NCI-H82 treated with DMSO at 0.1 percent for 48 hours (cell line): Measurements from ENCODE around the gene PARD3.

ENCODE experiments used
- DNase-seq: peaks from one replicate; lab custom pipeline; 2025; ENCODE audit not compliant: unreplicated experiment; lab: John Stamatoyannopoulos, UW

Gene PARD3

GRCh38 chr10:34549953-34550352, 265.1 kb downstream of the PARD3 start:
- no peak for DNase-seq

DNA sequence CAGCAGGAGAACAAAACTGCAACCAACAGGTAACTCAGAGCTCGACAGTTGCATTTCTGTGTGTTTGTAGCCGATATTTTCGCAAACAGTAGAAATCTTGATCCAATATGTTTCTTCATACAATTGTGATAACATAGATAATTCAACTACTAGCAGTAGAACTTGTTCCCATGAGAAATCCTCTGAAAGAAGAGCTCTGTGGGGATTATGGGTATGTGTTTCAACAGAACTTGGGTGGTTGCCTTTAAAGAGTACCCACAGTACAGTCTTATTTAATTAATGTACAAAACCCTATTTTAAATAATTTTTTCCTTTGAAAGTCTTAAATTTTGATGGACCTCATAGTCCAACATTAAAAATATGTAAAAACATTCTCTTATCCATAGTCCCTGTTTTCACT, 266.1 kb downstream of the PARD3 start:
- DNase-seq: no peak

DNA sequence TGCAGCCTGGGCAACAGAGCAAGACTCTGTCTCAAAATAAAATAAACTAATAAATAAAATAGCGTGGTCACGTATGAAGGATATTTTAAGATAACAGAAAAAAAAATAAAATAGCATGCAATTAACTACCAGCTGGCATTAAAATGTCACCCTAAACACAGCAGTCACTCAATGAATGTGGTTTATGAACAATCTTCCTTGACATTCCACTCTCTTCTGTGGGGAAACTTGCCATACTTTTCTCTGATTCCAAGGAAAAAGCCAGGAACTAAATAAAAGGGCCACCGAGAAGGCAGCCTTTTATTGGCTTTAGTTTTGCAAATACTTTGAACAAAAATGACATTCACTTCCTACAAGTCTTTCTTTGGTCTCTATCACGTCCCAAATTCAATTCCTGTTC, 266.6 kb downstream of the PARD3 start:
- no peak for DNase-seq

DNA sequence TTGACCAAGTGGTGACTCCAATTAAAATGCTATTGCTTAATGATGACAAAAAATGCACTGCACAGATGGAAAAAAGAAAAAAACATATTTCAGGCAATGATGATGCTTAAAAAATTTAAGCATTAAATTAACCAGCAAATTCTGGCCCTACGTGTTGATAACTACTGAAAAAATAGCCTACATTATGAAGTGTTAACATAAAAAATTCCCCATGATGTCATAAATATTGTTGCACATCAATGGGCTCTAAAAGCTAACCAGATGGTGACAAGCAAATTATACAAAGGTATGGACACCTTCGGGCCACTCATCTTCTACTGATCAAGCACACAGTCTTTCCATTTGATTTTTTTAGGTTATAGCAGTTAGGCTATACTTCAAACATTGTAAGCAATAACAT, 267.4 kb downstream of the PARD3 start:
- no peak for DNase-seq

GRCh38 chr10:34547291-34547690, 267.8 kb downstream of the PARD3 start:
- no peak for DNase-seq

DNA sequence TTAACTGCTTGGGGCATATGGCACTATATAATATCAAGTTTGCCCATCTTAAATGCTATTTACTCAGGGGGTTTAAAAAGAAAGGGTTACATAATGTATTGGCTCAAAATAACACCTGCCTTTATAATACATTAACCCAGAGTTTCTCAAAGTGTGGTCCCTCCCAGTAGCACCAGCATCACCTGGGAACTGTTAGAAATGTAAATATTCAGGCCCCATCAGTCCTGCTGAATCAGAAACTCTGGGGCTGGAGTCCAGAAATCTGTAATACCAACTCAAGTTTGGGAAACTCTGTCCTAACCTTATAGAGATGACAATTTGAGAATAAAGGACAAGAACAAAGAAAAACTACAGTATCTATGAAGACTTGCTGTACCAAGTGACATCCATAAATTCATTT, 270.7 kb downstream of the PARD3 start:
- DNase-seq: no peak

GRCh38 chr10:34543716-34544115, 271.4 kb downstream of the PARD3 start:
- DNase-seq: no peak

DNA sequence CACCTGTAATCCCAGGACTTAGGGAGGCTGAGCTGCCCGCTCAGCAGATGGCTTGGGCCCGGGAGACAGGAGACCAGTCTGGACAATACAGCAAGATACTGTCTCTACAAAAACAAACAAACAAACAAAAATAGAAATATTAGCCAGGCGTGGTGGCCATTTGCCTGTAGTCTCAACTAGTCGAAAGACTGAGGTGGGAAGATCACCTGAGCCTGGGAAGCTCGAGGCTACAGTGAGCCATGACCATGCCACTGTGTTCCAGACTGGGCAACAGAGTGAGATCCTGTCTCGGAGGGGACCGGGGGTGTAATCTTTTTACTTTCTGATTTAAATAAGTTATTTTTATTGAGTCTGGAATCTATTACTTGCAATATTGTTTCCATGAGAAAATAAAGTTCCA, 274.6 kb downstream of the PARD3 start:
- no peak for DNase-seq

- no peak for DNase-seq
Measured at GRCh38 chr10:34539533-34540315, 275.4 kb downstream of the PARD3 start.

DNA sequence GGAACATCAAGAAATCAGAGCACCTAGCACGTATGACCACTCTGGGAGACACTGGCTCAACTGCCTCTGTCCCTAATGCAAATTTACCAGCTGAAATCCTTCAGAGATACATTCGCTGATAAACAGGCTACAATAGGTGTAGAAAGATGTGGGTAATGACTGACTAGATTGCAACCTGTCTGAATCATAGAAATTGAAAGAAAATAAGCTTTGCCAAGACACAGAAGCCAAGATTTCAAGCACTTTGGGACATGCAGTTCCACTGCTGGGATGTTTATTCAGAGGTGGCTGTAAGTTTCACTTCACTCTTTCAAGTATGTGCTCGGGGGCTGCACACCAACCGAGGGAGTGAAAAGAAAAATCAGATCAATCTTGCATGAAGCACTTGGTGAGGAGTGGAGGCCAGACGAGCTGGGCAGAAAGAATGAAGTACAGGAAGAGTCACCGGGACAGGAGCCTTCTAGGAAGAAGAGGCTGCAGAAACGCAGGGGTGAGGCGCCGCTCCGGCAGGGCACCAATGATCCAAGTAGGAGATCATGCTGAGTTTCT, 276.7 kb downstream of the PARD3 start:
- no peak for DNase-seq

DNA sequence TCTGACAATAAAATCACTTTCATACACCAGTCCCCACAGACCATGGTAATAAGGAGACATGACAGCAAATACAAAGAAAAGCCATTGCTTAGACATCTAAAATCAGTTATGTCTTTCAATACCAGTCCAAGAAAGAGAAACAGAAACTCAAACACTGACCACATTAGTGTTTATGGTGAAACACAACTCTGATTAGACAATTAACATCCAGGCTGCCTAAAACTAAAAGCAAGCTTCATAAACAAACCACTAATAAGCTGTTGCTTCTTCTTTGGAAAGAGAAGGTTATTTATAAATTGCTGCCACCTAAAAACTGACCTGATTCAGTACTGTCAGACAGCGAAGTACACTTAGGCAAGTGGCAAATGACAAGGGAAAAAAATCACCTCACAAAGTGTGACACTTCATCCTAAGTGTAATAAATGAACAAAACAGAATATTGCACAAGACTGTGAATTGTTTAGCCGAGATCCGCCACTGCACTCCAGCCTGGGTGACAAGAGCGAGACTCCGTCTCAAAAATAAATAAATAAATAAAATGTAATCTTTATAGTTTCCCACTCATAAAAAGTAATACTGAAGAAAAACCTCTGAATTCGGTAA, 277.4 kb downstream of the PARD3 start:
- DNase-seq: no peak

DNA sequence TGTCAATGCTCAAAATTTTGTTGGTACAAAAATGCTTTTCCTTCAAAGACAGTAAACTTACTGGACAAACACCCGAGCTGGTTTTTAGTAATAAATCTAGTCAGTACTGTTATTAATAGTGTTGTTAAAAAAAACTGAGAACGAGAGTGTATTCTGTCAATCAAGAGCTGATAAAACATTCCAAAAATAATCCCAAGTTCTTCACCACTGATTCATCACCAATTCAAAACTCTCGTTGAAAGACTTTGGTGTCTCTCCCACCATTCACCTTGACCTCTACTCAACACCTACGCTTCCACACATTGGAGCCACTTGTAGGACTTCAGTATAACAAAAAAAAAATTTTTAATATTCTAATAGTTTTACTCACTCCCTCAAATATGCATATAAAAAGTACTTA, 279.2 kb downstream of the PARD3 start:
- no peak for DNase-seq

- DNase-seq: no peak
Measured at GRCh38 chr10:34530778-34531177, 284.3 kb downstream of the PARD3 start.

DNA sequence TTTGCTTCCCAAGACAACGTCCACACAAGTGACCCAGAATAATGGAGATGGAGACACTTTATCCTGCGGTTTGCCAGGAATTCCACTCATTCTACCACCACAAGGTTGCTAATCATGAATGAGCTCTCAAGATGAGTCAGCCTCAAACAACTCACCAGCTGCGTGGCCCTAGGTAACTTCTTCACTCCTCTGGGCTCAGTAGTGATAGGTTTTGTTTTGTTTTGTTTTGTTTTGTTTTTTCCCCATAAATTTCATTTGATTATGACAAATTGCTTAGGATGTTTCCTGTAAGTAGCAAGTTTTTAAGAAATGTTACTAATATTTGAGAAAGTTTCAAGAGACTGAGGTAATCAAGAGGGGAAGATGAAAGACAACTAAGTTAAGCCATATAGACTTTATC, 286.8 kb downstream of the PARD3 start:
- no peak for DNase-seq

GRCh38 chr10:34526758-34527730, 288.1 kb downstream of the PARD3 start:
- DNase-seq: no peak

GRCh38 chr10:34526186-34526585, 288.9 kb downstream of the PARD3 start:
- DNase-seq: no peak

DNA sequence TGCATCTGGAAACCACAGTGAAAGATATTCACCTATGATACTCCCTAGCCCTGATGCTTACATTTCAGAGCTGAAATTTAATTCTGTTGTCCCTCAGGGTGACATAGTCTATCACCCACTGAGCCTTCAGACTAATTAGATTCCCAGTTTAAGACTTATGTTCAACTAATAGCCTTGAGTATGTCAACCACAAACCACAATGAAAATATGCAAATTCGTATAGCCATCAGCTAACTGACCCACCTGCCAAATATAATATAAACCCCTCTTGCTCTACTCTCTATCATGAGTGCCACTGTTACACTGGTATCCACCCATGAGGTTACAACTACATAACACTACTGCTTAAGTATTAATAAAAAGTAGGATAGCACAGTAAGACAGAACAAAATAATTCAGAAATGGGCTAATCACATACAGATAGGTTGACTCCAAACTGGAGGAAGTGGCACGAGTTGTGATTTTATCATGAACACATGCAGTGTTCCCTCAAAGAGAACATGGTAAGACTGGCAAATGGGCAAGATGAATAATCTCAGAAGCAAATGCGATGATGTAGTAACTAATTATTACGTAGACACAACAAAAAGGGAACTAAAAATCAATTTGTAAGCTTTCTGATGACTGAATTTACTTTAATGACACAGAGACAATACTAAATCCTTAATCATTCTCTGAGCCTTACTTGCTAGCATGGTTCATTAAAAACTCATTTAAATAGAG, 290.6 kb downstream of the PARD3 start:
- DNase-seq: no peak

GRCh38 chr10:34523017-34523767, 291.9 kb downstream of the PARD3 start:
- DNase-seq: no peak

GRCh38 chr10:34522546-34522945, 292.6 kb downstream of the PARD3 start:
- DNase-seq: no peak

DNA sequence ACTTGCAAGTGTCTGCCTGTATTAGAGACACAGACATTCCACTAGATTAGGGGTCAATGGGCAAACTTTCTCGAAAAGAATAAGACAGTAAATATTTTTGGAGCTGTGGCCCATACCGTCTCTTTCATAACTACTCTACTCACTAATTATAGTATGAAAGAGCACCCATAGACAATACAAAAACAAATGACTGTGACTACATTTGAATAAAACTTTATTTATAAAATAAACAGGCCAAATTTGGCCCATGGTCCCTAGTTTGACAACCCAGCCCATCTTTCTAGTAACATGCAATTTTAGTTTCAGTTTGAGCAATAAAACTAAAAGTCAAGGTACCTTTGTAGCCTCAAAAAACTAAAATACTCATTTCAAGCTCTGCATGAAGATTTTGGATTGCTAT, 294.6 kb downstream of the PARD3 start:
- DNase-seq: no peak
